Neural cell (in vitro differentiated cells): ENCODE results near the gene SELENOO. TPM values are rescaled to one million over a fixed set of nuclear protein-coding genes. Genes with fewer than 3 reads are reported as not detected.

Source experiments
- H2AFZ ChIP-seq: fragments of 200-600, 300-800 bp; sonication (generic), shearing (Covaris generic); 2 replicates; pipeline ENCODE4 v1.6.0; 2014; ENCODE audit warnings: low read depth, mild to moderate bottlenecking, antibody characterized with exemption, low read length, moderate library complexity
- H3F3A ChIP-seq: fragments of 200-600 bp; shearing (Covaris generic); 2 replicates; pipeline ENCODE4 v1.6.1; 2016; ENCODE audit warnings: mild to moderate bottlenecking, moderate library complexity, mixed read lengths, antibody characterized with exemption, low read length; ENCODE audit not compliant: insufficient read depth, poor library complexity, severe bottlenecking
- H3K27ac ChIP-seq: fragments of 200-600, 300-800 bp; sonication (generic), shearing (Covaris generic); 2 replicates; pipeline ENCODE4 v1.5.1; 2014; ENCODE audit warnings: mild to moderate bottlenecking, low read length, moderate library complexity
- H3K27me3 ChIP-seq: fragments of 300-800, 200-600 bp; sonication (generic), shearing (Covaris generic); 2 replicates; pipeline ENCODE4 v1.6.0; 2014; ENCODE audit warnings: mild to moderate bottlenecking, low read depth, low read length, moderate library complexity; ENCODE audit not compliant: insufficient read depth
- H3K36me3 ChIP-seq: fragments of 300-800, 200-600 bp; sonication (generic), shearing (Covaris generic); 2 replicates; pipeline ENCODE4 v1.5.1; 2014; ENCODE audit warnings: mild to moderate bottlenecking, antibody characterized with exemption, low read length, moderate library complexity; ENCODE audit not compliant: insufficient read depth
- H3K4me2 ChIP-seq: fragments of 300-800, 200-600 bp; sonication (generic), shearing (Covaris generic); 2 replicates; pipeline ENCODE4 v1.6.0; 2014; ENCODE audit warnings: mild to moderate bottlenecking, low read length
- H3K4me3 ChIP-seq: fragments of 300-800, 200-600 bp; sonication (generic), shearing (Covaris generic); 2 replicates; pipeline ENCODE4 v1.5.1; 2014; ENCODE audit warnings: mild to moderate bottlenecking, low read length, moderate library complexity
- H3K79me2 ChIP-seq: fragments of 200-600 bp; shearing (Covaris generic); replicated peaks from 2 replicates; pipeline ENCODE4 v1.6.0; 2014; ENCODE audit warnings: mild to moderate bottlenecking, low read length, moderate library complexity; ENCODE audit not compliant: insufficient read depth
- H3K9ac ChIP-seq: fragments of 300-800, 200-600 bp; sonication (generic), shearing (Covaris generic); 2 replicates; pipeline ENCODE4 v1.6.1; 2016; ENCODE audit warnings: mild to moderate bottlenecking, low read length, mixed read lengths
- H3K9me2 ChIP-seq: fragments of 200-600 bp; shearing (Covaris generic); 2 replicates; pipeline ENCODE4 v1.6.1; 2016; ENCODE audit warnings: mild to moderate bottlenecking, low read length, mixed read lengths; ENCODE audit not compliant: insufficient read depth
- H3K9me3 ChIP-seq: fragments of 200-600, 300-800 bp; sonication (generic), shearing (Covaris generic); 2 replicates; pipeline ENCODE4 v1.6.1; 2016; ENCODE audit warnings: mild to moderate bottlenecking, mixed run types, low read length, moderate library complexity, mixed read lengths
- H4K20me1 ChIP-seq: fragments of 200-600 bp; shearing (Covaris generic); 2 replicates; pipeline ENCODE4 v1.6.1; 2016; ENCODE audit warnings: mild to moderate bottlenecking, mixed run types; ENCODE audit not compliant: insufficient read depth
- EP300 ChIP-seq: fragments of 450-650 bp; conservative IDR thresholded peaks from 2 replicates; pipeline ENCODE4 v1.6.1; 2014; ENCODE audit warnings: antibody characterized with exemption, mild to moderate bottlenecking, moderate library complexity; ENCODE audit not compliant: poor library complexity, severe bottlenecking
- EZH2 ChIP-seq: fragments of 200-600, 300-800 bp; shearing (Covaris generic), sonication (generic); IDR thresholded peaks from 2 replicates; pipeline ENCODE4 v1.6.1; 2014; ENCODE audit warnings: antibody characterized with exemption, low read length, borderline replicate concordance, mild to moderate bottlenecking; ENCODE audit not compliant: insufficient read depth, poor library complexity, severe bottlenecking
- MXI1 ChIP-seq: fragments of 450-650 bp; conservative IDR thresholded peaks from 2 replicates; pipeline ENCODE4 v1.6.1; 2014; ENCODE audit warnings: antibody characterized with exemption, mild to moderate bottlenecking; ENCODE audit not compliant: poor library complexity, severe bottlenecking
- POLR2AphosphoS5 ChIP-seq: IDR thresholded peaks from 2 replicates; pipeline ENCODE4 v1.6.1; 2012
- RAD21 ChIP-seq: fragments of 450-650 bp; conservative IDR thresholded peaks from 2 replicates; pipeline ENCODE4 v1.6.1; 2014; ENCODE audit warnings: antibody characterized with exemption, mild to moderate bottlenecking, moderate library complexity
- REST ChIP-seq: IDR thresholded peaks from 2 replicates; pipeline ENCODE4 v1.6.1; 2012; ENCODE audit warnings: borderline replicate concordance
- SMC3 ChIP-seq: fragments of 450-650 bp; conservative IDR thresholded peaks from 2 replicates; pipeline ENCODE4 v1.6.1; 2014; ENCODE audit warnings: antibody characterized with exemption, mild to moderate bottlenecking, moderate library complexity; ENCODE audit not compliant: poor library complexity
- TAF1 ChIP-seq: IDR thresholded peaks from 2 replicates; pipeline ENCODE4 v1.6.1; 2012; ENCODE audit warnings: low read depth
- polyA plus RNA-seq: library from polyadenylated mRNA; depleted of rRNA; stranded (reverse); fragments of >200 nt; gene quantifications from 2 replicates; pipeline ENCODE4 v1.2.3, GENCODE V29; 2014
- TF ChIP-seq, protein P1 (sequence below): fragments of 450-650 bp; IDR thresholded peaks from 2 replicates; pipeline ENCODE4 v1.5.1; 2014; ENCODE audit warnings: antibody characterized with exemption, mild to moderate bottlenecking, moderate library complexity; ENCODE audit not compliant: poor library complexity, severe bottlenecking

SELENOO gene
- polyA plus RNA-seq, 1 donor from 2014 or later: 42.0 TPM

- Histone ChIP-seq H3K27ac (no peak overlapping the region), H3K9me3 (no peaks in the 10 kb centered on the region), H3K4me2 (peak overlapping the region; percentile 78), H3K4me3 (peak overlapping the region; percentile 95), H3K9me2 (no peaks in the 10 kb centered on the region), H3K79me2 (peaks cover 35% of the 10 kb centered on the region), H3F3A (no peaks in the 10 kb centered on the region), H4K20me1 (no peaks in the 10 kb centered on the region), H3K36me3 (no peaks in the 10 kb centered on the region), H2AFZ (no peak overlapping the region), H3K27me3 (no peaks in the 10 kb centered on the region), H3K9ac (peak overlapping the region; percentile 13)
- no peak for TF ChIP-seq RAD21
- no peak for TF ChIP-seq EZH2
- no peak for TF ChIP-seq MXI1
- no peak for TF ChIP-seq EP300
- TF ChIP-seq, protein P1, sequence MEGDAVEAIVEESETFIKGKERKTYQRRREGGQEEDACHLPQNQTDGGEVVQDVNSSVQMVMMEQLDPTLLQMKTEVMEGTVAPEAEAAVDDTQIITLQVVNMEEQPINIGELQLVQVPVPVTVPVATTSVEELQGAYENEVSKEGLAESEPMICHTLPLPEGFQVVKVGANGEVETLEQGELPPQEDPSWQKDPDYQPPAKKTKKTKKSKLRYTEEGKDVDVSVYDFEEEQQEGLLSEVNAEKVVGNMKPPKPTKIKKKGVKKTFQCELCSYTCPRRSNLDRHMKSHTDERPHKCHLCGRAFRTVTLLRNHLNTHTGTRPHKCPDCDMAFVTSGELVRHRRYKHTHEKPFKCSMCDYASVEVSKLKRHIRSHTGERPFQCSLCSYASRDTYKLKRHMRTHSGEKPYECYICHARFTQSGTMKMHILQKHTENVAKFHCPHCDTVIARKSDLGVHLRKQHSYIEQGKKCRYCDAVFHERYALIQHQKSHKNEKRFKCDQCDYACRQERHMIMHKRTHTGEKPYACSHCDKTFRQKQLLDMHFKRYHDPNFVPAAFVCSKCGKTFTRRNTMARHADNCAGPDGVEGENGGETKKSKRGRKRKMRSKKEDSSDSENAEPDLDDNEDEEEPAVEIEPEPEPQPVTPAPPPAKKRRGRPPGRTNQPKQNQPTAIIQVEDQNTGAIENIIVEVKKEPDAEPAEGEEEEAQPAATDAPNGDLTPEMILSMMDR: no peak
- TF ChIP-seq REST: no peak
- no peak for TF ChIP-seq SMC3
- TF ChIP-seq TAF1: no peak
- TF ChIP-seq POLR2AphosphoS5: no peak
Observed at GRCh38 chr22:50242406-50242949, 41.7 kb downstream of the SELENOO start.

GRCh38 chr22:50243685-50244419, 43.0 kb downstream of the SELENOO start:
- Histone ChIP-seq H3K27ac (peak overlapping the region; percentile 81), H4K20me1 (no peaks in the 10 kb centered on the region), H3K4me3 (peak overlapping the region; percentile 95), H3K4me2 (peak overlapping the region; percentile 91), H3K27me3 (no peaks in the 10 kb centered on the region), H3K9me2 (no peaks in the 10 kb centered on the region), H3K79me2 (peaks cover 35% of the 10 kb centered on the region), H3F3A (no peaks in the 10 kb centered on the region), H3K9me3 (no peaks in the 10 kb centered on the region), H2AFZ (no peak overlapping the region), H3K9ac (peak overlapping the region; percentile 86), H3K36me3 (no peaks in the 10 kb centered on the region)
- TF ChIP-seq EZH2 (no peak), MXI1 (no peak), SMC3 (no peak), REST (no peak), RAD21 (no peak), EP300 (no peak), TAF1 (no peak), POLR2AphosphoS5 (no peak)
- TF ChIP-seq, protein P1: no peak
